Measurements from ENCODE around the gene PUM2.
A peak's percentile ranks its signal among the peaks of the same experiment; 100 is the strongest.
"Not testable (repeated sequence)": the region's sequence is repeated elsewhere in the genome, so short reads cannot be mapped to it uniquely, and the experiment has no call there.

PUM2 gene

GRCh38 chr2:20350753-20351554, at the start of gene PUM2:
PUM2 (minus strand) TSS chr2:20350844; CDS start chr2:20327360, 23,484 bp downstream.
- DNase-seq (ENCODE audit: low read depth in 2 of 2) = peak; percentile 87 to 93

GRCh38 chr2:20400306-20400705, 49.7 kb upstream of the PUM2 start:
- DNase-seq (ENCODE audit: low read depth in 2 of 2) = no peak

- DNase-seq (ENCODE audit: low read depth in 2 of 2) = no peak
Observed at GRCh38 chr2:20398956-20399567, 48.4 kb upstream of the PUM2 start.

- DNase-seq (ENCODE audit: low read depth in 2 of 2) = no peak
Observed at GRCh38 chr2:20397811-20398447, 47.3 kb upstream of the PUM2 start.

- no peak for DNase-seq (ENCODE audit: low read depth in 2 of 2)
Observed at GRCh38 chr2:20396356-20397000, 45.8 kb upstream of the PUM2 start.

- DNase-seq (ENCODE audit: low read depth in 2 of 2) = no peak
Observed at GRCh38 chr2:20393986-20394385, 43.3 kb upstream of the PUM2 start.

GRCh38 chr2:20391951-20392699, 41.5 kb upstream of the PUM2 start:
- DNase-seq (ENCODE audit: low read depth in 2 of 2) = no peak

- no peak for DNase-seq (ENCODE audit: low read depth in 2 of 2)
Observed at GRCh38 chr2:20390524-20391123, 40.0 kb upstream of the PUM2 start.

GRCh38 chr2:20384953-20385352, 34.3 kb upstream of the PUM2 start:
- no peak for DNase-seq (ENCODE audit: low read depth in 2 of 2)

- DNase-seq (ENCODE audit: low read depth in 2 of 2) = no peak
Observed at GRCh38 chr2:20382965-20383810, 32.5 kb upstream of the PUM2 start.

GRCh38 chr2:20381457-20381856, 30.8 kb upstream of the PUM2 start:
- DNase-seq (ENCODE audit: low read depth in 2 of 2) = no peak

- DNase-seq (ENCODE audit: low read depth in 2 of 2) = no peak
Observed at GRCh38 chr2:20378891-20379519, 28.4 kb upstream of the PUM2 start.

- no peak for DNase-seq (ENCODE audit: low read depth in 2 of 2)
Observed at GRCh38 chr2:20378341-20378740, 27.7 kb upstream of the PUM2 start.

- no peak for DNase-seq (ENCODE audit: low read depth in 2 of 2)
Observed at GRCh38 chr2:20377741-20378140, 27.1 kb upstream of the PUM2 start.

GRCh38 chr2:20374982-20375381, 24.3 kb upstream of the PUM2 start:
- DNase-seq (ENCODE audit: low read depth in 2 of 2) = not testable (repeated sequence)

- no peak for DNase-seq (ENCODE audit: low read depth in 2 of 2)
Observed at GRCh38 chr2:20372896-20373640, 22.4 kb upstream of the PUM2 start.

GRCh38 chr2:20371323-20372025, 20.8 kb upstream of the PUM2 start:
- no peak for DNase-seq (ENCODE audit: low read depth in 2 of 2)

GRCh38 chr2:20370191-20370590, 19.5 kb upstream of the PUM2 start:
- no peak for DNase-seq (ENCODE audit: low read depth in 2 of 2)

Measured in stimulated activated CD4-positive, alpha-beta T cell treated with anti-CD3 and anti-CD28 coated beads, Interleukin-15, amount 100 ng/mL, for 48 hours (primary cell).